Dendritic cell treated with granulocyte-macrophage colony-stimulating factor and Interleukin-4, amounts not matched to agents 40 ng/mL and 50 ng/mL, for 4 days (primary cell): ENCODE data around the gene IFNK.

Experiments used
- H3K27ac Mint-ChIP-seq: one replicate; pipeline ENCODE4 v1.8.0; 2022; ENCODE audit warnings: mild to moderate bottlenecking, mixed read lengths
- H3K27me3 Mint-ChIP-seq: one replicate; pipeline ENCODE4 v1.8.0; 2022; ENCODE audit warnings: mild to moderate bottlenecking, mixed read lengths
- H3K36me3 Mint-ChIP-seq: one replicate; pipeline ENCODE4 v1.8.0; 2022; ENCODE audit warnings: low read depth, mixed read lengths
- H3K4me1 Mint-ChIP-seq: one replicate; pipeline ENCODE4 v1.8.0; 2022; ENCODE audit warnings: low read depth, mixed read lengths
- H3K4me3 Mint-ChIP-seq: one replicate; pipeline ENCODE4 v1.8.0; 2022; ENCODE audit warnings: mild to moderate bottlenecking, moderate library complexity, mixed read lengths
- H3K9me3 Mint-ChIP-seq: one replicate; pipeline ENCODE4 v1.8.0; 2022; ENCODE audit warnings: mixed read lengths
- intact Hi-C: fragments of 100-400 bp; cut with micrococcal nuclease; formaldehyde crosslinking; loops from one replicate; pipeline ENCODE4 v1.15.0; 2022

Gene IFNK

GRCh38 chr9:27537027-27537435 is 12.9 kb downstream of the IFNK start:
- no peaks in the 10 kb centered on the region for H3K9me3 Mint-ChIP-seq
- peaks cover 55% of the 10 kb centered on the region for H3K4me1 Mint-ChIP-seq
- H3K4me3 Mint-ChIP-seq = no peak overlapping the region
- intact Hi-C loops = no loop called here
- no peaks in the 10 kb centered on the region for H3K27me3 Mint-ChIP-seq
- H3K36me3 Mint-ChIP-seq = peaks cover 74% of the 10 kb centered on the region
- no peak overlapping the region for H3K27ac Mint-ChIP-seq

- H3K27ac Mint-ChIP-seq = no peak overlapping the region
- intact Hi-C loops = no loop called here
- no peaks in the 10 kb centered on the region for H3K27me3 Mint-ChIP-seq
- no peak overlapping the region for H3K4me3 Mint-ChIP-seq
- no peaks in the 10 kb centered on the region for H3K9me3 Mint-ChIP-seq
- H3K4me1 Mint-ChIP-seq = peaks cover 48% of the 10 kb centered on the region
- H3K36me3 Mint-ChIP-seq = peaks cover 81% of the 10 kb centered on the region
These were observed 13.7 kb downstream of the IFNK start for GRCh38 chr9:27537756-27538155.

- Mint-ChIP-seq H3K4me3 (no peak overlapping the region), H3K4me1 (peaks cover 39% of the 10 kb centered on the region)
- intact Hi-C loops = no loop called here
These were observed 14.6 kb downstream of the IFNK start for GRCh38 chr9:27538647-27539046.

GRCh38 chr9:27539479-27540441 is 15.7 kb downstream of the IFNK start:
- Mint-ChIP-seq H3K36me3 (peaks cover 86% of the 10 kb centered on the region), H3K4me1 (peaks cover 28% of the 10 kb centered on the region), H3K27ac (peak overlapping the region; percentile 46), H3K27me3 (no peaks in the 10 kb centered on the region), H3K4me3 (no peak overlapping the region), H3K9me3 (no peaks in the 10 kb centered on the region)
- intact Hi-C loops = loop anchor here (10.0 kb wide), 1 partner anchor 535 kb away; no protein-coding TSS in a partner anchor

More at GRCh38 chr9:27538647-27539046, 14.6 kb downstream of the IFNK start:
- no peaks in the 10 kb centered on the region for H3K9me3 Mint-ChIP-seq
- H3K36me3 Mint-ChIP-seq = peaks cover 86% of the 10 kb centered on the region
- H3K27ac Mint-ChIP-seq = no peak overlapping the region
- no peaks in the 10 kb centered on the region for H3K27me3 Mint-ChIP-seq

GRCh38 chr9:27540502-27540901 is 16.4 kb downstream of the IFNK start:
- Mint-ChIP-seq H3K27ac (peak overlapping the region; percentile 46), H3K9me3 (no peaks in the 10 kb centered on the region), H3K4me3 (no peak overlapping the region), H3K36me3 (peaks cover 87% of the 10 kb centered on the region), H3K27me3 (no peaks in the 10 kb centered on the region), H3K4me1 (peaks cover 24% of the 10 kb centered on the region)
- intact Hi-C loops = loop anchor here (10.0 kb wide), 1 partner anchor 534 kb away; no protein-coding TSS in a partner anchor

GRCh38 chr9:27541740-27542139 is 17.6 kb downstream of the IFNK start:
- H3K9me3 Mint-ChIP-seq = no peaks in the 10 kb centered on the region
- H3K4me3 Mint-ChIP-seq = no peak overlapping the region
- peaks cover 18% of the 10 kb centered on the region for H3K4me1 Mint-ChIP-seq
- no peak overlapping the region for H3K27ac Mint-ChIP-seq
- intact Hi-C loops = loop anchor here (10.0 kb wide), 1 partner anchor 533 kb away; no protein-coding TSS in a partner anchor
- peaks cover 79% of the 10 kb centered on the region for H3K36me3 Mint-ChIP-seq
- H3K27me3 Mint-ChIP-seq = no peaks in the 10 kb centered on the region

- Mint-ChIP-seq H3K27me3 (no peaks in the 10 kb centered on the region), H3K36me3 (peaks cover 79% of the 10 kb centered on the region), H3K4me1 (peaks cover 18% of the 10 kb centered on the region), H3K9me3 (no peaks in the 10 kb centered on the region), H3K27ac (no peak overlapping the region), H3K4me3 (no peak overlapping the region)
- intact Hi-C loops = loop anchor here (10.0 kb wide), 1 partner anchor 532 kb away; no protein-coding TSS in a partner anchor
These were observed 18.4 kb downstream of the IFNK start for GRCh38 chr9:27542508-27542907.

GRCh38 chr9:27545471-27545870 is 21.4 kb downstream of the IFNK start:
- no peaks in the 10 kb centered on the region for H3K27me3 Mint-ChIP-seq
- intact Hi-C loops = loop anchor here (5.0 to 10.0 kb wide), 2 partner anchors 298 to 529 kb away; no protein-coding TSS in a partner anchor
- H3K36me3 Mint-ChIP-seq = peaks cover 80% of the 10 kb centered on the region
- H3K4me1 Mint-ChIP-seq = peaks cover 13% of the 10 kb centered on the region
- H3K4me3 Mint-ChIP-seq = no peak overlapping the region
- H3K9me3 Mint-ChIP-seq = no peaks in the 10 kb centered on the region
- H3K27ac Mint-ChIP-seq = no peak overlapping the region

GRCh38 chr9:27548055-27548741 is 24.1 kb downstream of the IFNK start:
- intact Hi-C loops = loop anchor here (1.0 to 10.0 kb wide), 3 partner anchors 215 to 527 kb away; no protein-coding TSS in a partner anchor
- H3K27me3 Mint-ChIP-seq = no peaks in the 10 kb centered on the region
- H3K4me1 Mint-ChIP-seq = peaks cover 15% of the 10 kb centered on the region
- H3K9me3 Mint-ChIP-seq = no peaks in the 10 kb centered on the region
- H3K27ac Mint-ChIP-seq = no peak overlapping the region
- H3K4me3 Mint-ChIP-seq = no peak overlapping the region
- H3K36me3 Mint-ChIP-seq = peaks cover 81% of the 10 kb centered on the region

- H3K27me3 Mint-ChIP-seq = no peaks in the 10 kb centered on the region
- intact Hi-C loops = loop anchor here (5.0 to 10.0 kb wide), 2 partner anchors 302 to 526 kb away; no protein-coding TSS in a partner anchor
These were observed 25.2 kb downstream of the IFNK start for GRCh38 chr9:27549196-27549755.

GRCh38 chr9:27554712-27555111 is 30.6 kb downstream of the IFNK start:
- Mint-ChIP-seq H3K36me3 (peaks cover 77% of the 10 kb centered on the region), H3K9me3 (no peaks in the 10 kb centered on the region), H3K27ac (no peak overlapping the region), H3K27me3 (no peaks in the 10 kb centered on the region), H3K4me3 (no peak overlapping the region), H3K4me1 (peaks cover 24% of the 10 kb centered on the region)
- intact Hi-C loops = loop anchor here (10.0 kb wide), 1 partner anchor 230 kb away; no protein-coding TSS in a partner anchor

More at GRCh38 chr9:27549196-27549755, 25.2 kb downstream of the IFNK start:
- Mint-ChIP-seq H3K36me3 (peaks cover 81% of the 10 kb centered on the region), H3K27ac (no peak overlapping the region), H3K4me1 (peaks cover 24% of the 10 kb centered on the region), H3K9me3 (no peaks in the 10 kb centered on the region), H3K4me3 (no peak overlapping the region)

- H3K27me3 Mint-ChIP-seq = no peaks in the 10 kb centered on the region
- intact Hi-C loops = loop anchor here (10.0 kb wide), 1 partner anchor 228 kb away; no protein-coding TSS in a partner anchor
- peaks cover 79% of the 10 kb centered on the region for H3K36me3 Mint-ChIP-seq
- H3K4me1 Mint-ChIP-seq = peaks cover 18% of the 10 kb centered on the region
- no peak overlapping the region for H3K27ac Mint-ChIP-seq
- H3K9me3 Mint-ChIP-seq = no peaks in the 10 kb centered on the region
- H3K4me3 Mint-ChIP-seq = no peak overlapping the region
These were observed 32.4 kb downstream of the IFNK start for GRCh38 chr9:27556470-27556869.

- H3K36me3 Mint-ChIP-seq = peaks cover 71% of the 10 kb centered on the region
- no peaks in the 10 kb centered on the region for H3K27me3 Mint-ChIP-seq
- no peaks in the 10 kb centered on the region for H3K9me3 Mint-ChIP-seq
- H3K4me1 Mint-ChIP-seq = peaks cover 14% of the 10 kb centered on the region
- H3K4me3 Mint-ChIP-seq = no peak overlapping the region
- no peak overlapping the region for H3K27ac Mint-ChIP-seq
- intact Hi-C loops = loop anchor here (10.0 kb wide), 1 partner anchor 226 kb away; no protein-coding TSS in a partner anchor
These were observed 34.2 kb downstream of the IFNK start for GRCh38 chr9:27558307-27558706.
